ENCODE measurements around the gene TRIM32.

GRCh38 chr9:116646661-116647514 lies 40.2 kb upstream of the TRIM32 start:
- TF ChIP-seq POLR2AphosphoS5 (IDR thresholded peaks at IDR 0.05) = no peak
- no peak for TF ChIP-seq POLR2A (IDR thresholded peaks at IDR 0.05)
- TF ChIP-seq CTCF (IDR thresholded peaks at IDR 0.05) = peak; percentile 32 to 50 (median 43)

Measured in transverse colon (tissue), 4 donors.